MM.1S (cell line): ENCODE measurements around the gene CUZD1.

ENCODE experiments used
- CTCF ChIP-seq: fragments of 300-600 bp; sonication (generic); IDR thresholded peaks from 2 replicates; pipeline ENCODE4 v1.5.1; 2016; ENCODE audit warnings: antibody characterized with exemption, low read length, mixed read lengths
- EZH2 ChIP-seq: fragments of 300-600 bp; sonication (generic); optimal IDR thresholded peaks from 2 replicates; pipeline ENCODE3; 2017; ENCODE audit warnings: low read depth, mild to moderate bottlenecking, antibody characterized with exemption, low read length, mixed read lengths
- EZH2phosphoT487 ChIP-seq: fragments of 300-600 bp; sonication (generic); IDR thresholded peaks from 2 replicates; pipeline ENCODE4 v1.6.1; 2018; ENCODE audit warnings: antibody characterized with exemption, low read length

- no peak for TF ChIP-seq CTCF
- no peak for TF ChIP-seq EZH2
- TF ChIP-seq EZH2phosphoT487: no peak
Observed at GRCh38 chr10:122830965-122831353, 14.7 kb downstream of the CUZD1 start.
